HPDE6-E6E7 (cell line): Measurements from ENCODE around the gene GPR141.

Source experiments
- DNase-seq: peaks from one replicate; pipeline ENCODE4 v3.0.0; 2011; ENCODE audit warnings: missing footprints; ENCODE audit errors: extremely low spot score

GPR141 gene

GRCh38 chr7:37784015-37784414, 100.4 kb downstream of the GPR141 start:
- DNase-seq, result no peak

GRCh38 chr7:37786741-37787569, 103.4 kb downstream of the GPR141 start:
- no peak for DNase-seq
